NCI-H1092 (cell line): ENCODE data around the gene HIBCH.
"Not testable (repeated sequence)": the region's sequence is repeated elsewhere in the genome, so short reads cannot be mapped to it uniquely, and the experiment has no call there.

ENCODE experiments used
- DNase-seq: peaks from one replicate; lab custom pipeline; 2025; lab: John Stamatoyannopoulos, UW

HIBCH gene

GRCh38 chr2:190342611-190343010 lies 23.0 kb upstream of the HIBCH start:
- no peak for DNase-seq

GRCh38 chr2:190340369-190340768 lies 20.7 kb upstream of the HIBCH start:
- DNase-seq, result no peak

- no peak for DNase-seq
Measured at GRCh38 chr2:190339394-190339793, 19.8 kb upstream of the HIBCH start.

- DNase-seq, result no peak
Measured at GRCh38 chr2:190338453-190338852, 18.8 kb upstream of the HIBCH start.

GRCh38 chr2:190336420-190336819 lies 16.8 kb upstream of the HIBCH start:
- DNase-seq, result no peak

- not testable (repeated sequence) for DNase-seq
Measured at GRCh38 chr2:190335584-190335983, 16.0 kb upstream of the HIBCH start.

- no peak for DNase-seq
Measured at GRCh38 chr2:190335225-190335559, 15.6 kb upstream of the HIBCH start.

GRCh38 chr2:190334479-190335224 lies 15.0 kb upstream of the HIBCH start:
- no peak for DNase-seq

GRCh38 chr2:190333928-190334327 lies 14.3 kb upstream of the HIBCH start:
- no peak for DNase-seq

- no peak for DNase-seq
Measured at GRCh38 chr2:190333395-190333794, 13.8 kb upstream of the HIBCH start.

- DNase-seq, result no peak
Measured at GRCh38 chr2:190328573-190329147, 9.0 kb upstream of the HIBCH start.

- DNase-seq, result no peak
Measured at GRCh38 chr2:190327867-190328572, 8.4 kb upstream of the HIBCH start.

GRCh38 chr2:190325588-190325987 lies 6.0 kb upstream of the HIBCH start:
- no peak for DNase-seq

- DNase-seq, result no peak
Measured at GRCh38 chr2:190323406-190323805, 3.8 kb upstream of the HIBCH start.

- DNase-seq, result no peak
Measured at GRCh38 chr2:190320696-190321095, 1.1 kb upstream of the HIBCH start.

GRCh38 chr2:190318931-190319554 lies 583 bp downstream of the HIBCH start:
- no peak for DNase-seq

GRCh38 chr2:190318514-190318913 lies 1.1 kb downstream of the HIBCH start:
- no peak for DNase-seq

- no peak for DNase-seq
Measured at GRCh38 chr2:190315273-190315672, 4.4 kb downstream of the HIBCH start.

GRCh38 chr2:190313880-190314279 lies 5.7 kb downstream of the HIBCH start:
- DNase-seq, result no peak

GRCh38 chr2:190312635-190313025 lies 7.0 kb downstream of the HIBCH start:
- DNase-seq, result not testable (repeated sequence)

GRCh38 chr2:190311893-190312634 lies 7.6 kb downstream of the HIBCH start:
- DNase-seq, result no peak

- DNase-seq, result no peak
Measured at GRCh38 chr2:190308031-190308430, 11.6 kb downstream of the HIBCH start.
